ENCODE measurements around the gene ZNF860.
"Not testable (repeated sequence)": the region's sequence is repeated elsewhere in the genome, so short reads cannot be mapped to it uniquely, and the experiment has no call there.

Gene ZNF860

DNA sequence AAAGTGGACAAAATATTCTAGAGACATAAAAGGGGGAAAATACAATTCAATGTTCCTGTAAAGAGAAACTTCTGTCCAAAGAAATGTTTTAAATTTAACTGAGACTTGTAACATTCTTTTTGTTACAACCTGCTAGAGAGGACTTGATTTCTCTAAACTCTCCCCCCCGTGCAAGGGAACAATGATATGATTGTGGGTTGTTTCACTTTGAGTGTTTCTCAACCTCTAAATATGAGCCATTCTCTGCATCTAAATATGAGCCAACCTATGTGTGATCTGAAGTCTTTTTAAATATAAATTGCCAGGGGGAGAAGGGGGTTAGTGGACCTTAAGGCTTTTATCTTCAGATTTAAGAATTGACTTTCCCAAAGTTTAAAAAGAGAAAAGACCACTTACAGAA is 14.6 kb downstream of the ZNF860 start:
- no peak for DNase-seq (ENCODE audit: low spot score)

DNA sequence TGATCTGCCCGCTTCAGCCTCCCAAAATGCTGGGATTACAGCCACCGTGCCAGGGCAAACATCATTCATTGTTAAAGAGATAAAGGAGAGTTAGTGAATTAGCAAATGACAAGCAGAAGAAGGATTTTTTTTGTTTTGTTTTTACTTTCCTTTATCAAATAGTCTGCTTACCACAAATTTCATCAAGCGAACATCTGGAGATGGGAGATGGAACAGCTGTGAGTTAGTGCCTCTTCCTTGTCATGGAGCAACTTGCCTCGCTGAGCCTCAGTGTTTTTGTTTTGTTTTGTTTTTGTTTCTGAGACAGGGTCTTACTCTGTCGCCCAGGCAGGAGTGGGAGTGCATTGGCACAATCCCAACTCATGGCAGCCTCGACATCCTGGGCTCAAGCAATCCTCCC is 15.9 kb downstream of the ZNF860 start:
- DNase-seq (ENCODE audit: low spot score), result no peak

GRCh38 chr3:31999907-32000439 is 18.4 kb downstream of the ZNF860 start:
- DNase-seq (ENCODE audit: low spot score), result no peak

DNA sequence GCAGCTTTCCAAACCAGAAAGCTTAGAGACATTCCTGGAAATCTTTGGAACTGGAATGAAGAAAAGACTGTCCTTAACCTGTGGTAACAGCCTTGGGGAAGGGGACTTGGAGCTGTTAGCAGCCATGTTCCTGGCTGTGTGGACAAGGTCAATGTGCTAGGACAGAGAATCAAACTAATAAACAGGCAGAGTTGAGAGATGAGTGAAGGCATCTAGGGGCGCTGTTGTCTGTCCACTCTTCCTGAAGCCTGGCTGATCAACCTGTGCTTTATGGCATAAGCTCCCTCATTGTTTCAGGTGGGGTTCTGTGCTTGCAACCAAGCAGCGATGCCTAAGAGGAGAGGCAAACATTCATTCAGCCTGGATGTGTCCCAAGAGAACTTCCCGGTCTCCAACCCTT is 19.3 kb downstream of the ZNF860 start:
- DNase-seq (ENCODE audit: low spot score), result no peak

- no peak for DNase-seq (ENCODE audit: low spot score)
These were observed 21.2 kb downstream of the ZNF860 start for GRCh38 chr3:32002561-32003368.

- DNase-seq (ENCODE audit: low spot score), result no peak
These were observed 21.8 kb downstream of the ZNF860 start for GRCh38 chr3:32003380-32003779.

DNA sequence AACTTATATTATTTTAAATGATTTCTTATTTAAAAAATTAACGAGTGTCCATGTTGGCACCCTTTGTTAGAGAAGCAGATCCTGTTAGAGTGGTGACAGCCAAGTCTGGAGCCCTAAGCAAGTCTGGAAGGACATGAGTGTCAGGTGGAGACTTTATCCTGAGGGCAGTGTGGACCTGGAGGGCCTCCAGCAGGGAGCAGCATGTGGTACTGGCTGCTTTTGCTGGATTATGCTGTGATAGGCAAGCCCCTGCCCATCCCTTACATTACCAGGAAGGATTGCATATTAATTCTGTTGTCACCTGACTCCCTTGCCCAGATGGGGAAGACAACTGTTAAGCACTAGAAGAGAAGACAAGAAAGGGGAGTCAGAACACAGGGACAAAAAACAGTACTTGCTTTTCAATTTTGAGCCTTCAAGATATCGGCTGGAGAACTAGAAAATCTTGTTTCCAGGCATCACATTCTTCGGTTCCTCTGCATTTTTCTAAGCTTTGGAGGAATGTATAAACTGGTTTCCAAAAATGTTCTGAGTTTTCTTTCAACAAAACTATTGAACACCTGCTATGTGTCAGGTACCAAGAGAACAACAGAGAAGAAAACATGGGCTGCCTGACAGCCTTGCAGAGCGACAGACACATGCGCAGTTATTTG is 22.7 kb downstream of the ZNF860 start:
- no peak for DNase-seq (ENCODE audit: low spot score)

GRCh38 chr3:32009101-32009500 is 27.6 kb downstream of the ZNF860 start:
- no peak for DNase-seq (ENCODE audit: low spot score)

- DNase-seq (ENCODE audit: low spot score), result no peak
These were observed 28.4 kb downstream of the ZNF860 start for GRCh38 chr3:32009957-32010356.

GRCh38 chr3:32010699-32011098 is 29.1 kb downstream of the ZNF860 start:
- not testable (repeated sequence) for DNase-seq (ENCODE audit: low spot score)

- not testable (repeated sequence) for DNase-seq (ENCODE audit: low spot score)
These were observed 34.1 kb downstream of the ZNF860 start for GRCh38 chr3:32015638-32016037.

DNA sequence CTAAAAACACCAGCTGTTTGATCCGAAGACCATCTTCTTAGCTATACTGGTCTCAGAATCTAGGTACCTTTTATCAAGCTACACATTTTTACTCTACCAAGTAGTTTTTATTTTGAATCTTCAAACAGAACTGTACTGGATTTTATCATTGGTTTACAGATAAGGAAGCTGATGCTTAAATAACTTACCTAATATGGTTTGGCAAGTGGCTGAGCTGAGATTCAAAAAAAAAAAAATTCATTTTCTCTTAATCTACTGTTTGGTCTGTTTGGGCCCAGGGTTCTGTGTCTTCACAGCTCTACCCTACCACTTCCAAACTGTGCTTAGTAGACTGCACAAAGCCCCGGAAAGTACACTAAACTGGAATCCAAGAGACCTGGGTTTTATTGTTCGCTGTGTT is 35.7 kb downstream of the ZNF860 start:
- DNase-seq (ENCODE audit: low spot score), result no peak

- peak; percentile 57 for DNase-seq (ENCODE audit: low spot score)
These were observed 37.4 kb downstream of the ZNF860 start for GRCh38 chr3:32018757-32019564.

GRCh38 chr3:32021155-32021554 is 39.6 kb downstream of the ZNF860 start:
- DNase-seq (ENCODE audit: low spot score), result no peak

- no peak for DNase-seq (ENCODE audit: low spot score)
These were observed 40.2 kb downstream of the ZNF860 start for GRCh38 chr3:32021748-32022147.

GRCh38 chr3:32022947-32023346 is 41.4 kb downstream of the ZNF860 start:
- DNase-seq (ENCODE audit: low spot score), result no peak

DNA sequence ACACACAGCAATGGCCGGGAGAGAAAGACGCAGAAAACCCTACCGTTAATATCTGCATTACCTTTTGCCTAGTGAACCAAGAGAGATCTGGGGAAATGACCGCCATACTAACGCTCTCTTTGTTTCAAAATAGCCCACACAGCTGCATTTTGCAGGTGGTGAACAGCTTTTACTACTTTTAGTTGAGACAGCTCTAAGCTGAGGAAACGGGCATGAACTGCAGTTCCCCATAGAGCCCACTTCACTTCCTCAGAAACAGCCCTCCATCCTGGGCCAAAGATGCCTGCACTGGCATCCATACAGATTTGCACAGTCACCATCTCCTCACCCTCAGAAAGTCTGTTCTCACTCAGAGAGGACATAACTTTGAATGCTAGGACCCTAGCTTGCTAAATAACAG is 45.0 kb downstream of the ZNF860 start:
- DNase-seq (ENCODE audit: low spot score), result no peak

DNA sequence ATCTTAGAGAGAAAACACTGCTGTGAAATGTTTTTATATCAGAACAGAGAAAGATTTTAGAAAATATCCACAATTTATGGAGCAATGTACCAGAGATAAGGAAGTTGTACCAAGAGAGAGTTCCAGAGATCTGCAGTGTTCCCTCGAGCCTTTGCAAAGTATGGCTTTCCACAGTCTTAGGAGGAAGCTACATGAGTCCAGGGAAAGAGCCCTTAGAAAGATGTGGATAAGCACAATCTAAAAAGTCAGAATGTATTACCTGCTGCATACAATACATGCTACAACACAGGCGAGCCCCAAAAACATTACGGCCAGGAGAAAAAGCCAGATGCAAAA is 56.4 kb downstream of the ZNF860 start:
- DNase-seq (ENCODE audit: low spot score), result no peak

DNA sequence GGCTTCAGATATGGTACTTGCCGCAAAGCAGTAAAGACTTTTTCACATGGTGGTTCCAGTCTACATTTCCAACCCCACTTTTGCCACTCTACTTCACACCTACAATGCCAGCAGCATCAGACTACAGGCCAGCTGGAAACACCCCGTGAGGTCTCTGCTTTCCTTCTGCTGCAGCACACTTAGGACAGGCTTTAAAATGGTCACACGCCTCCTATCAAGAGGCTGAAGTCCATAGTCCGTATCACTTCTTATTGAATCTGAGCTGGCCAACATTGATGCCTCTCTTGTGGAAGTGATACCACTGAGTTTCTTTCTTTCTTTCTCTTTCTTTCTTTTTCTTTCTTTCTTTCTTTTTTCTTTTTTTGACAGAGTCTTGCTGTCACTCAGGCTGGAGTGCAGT is 59.8 kb downstream of the ZNF860 start:
- no peak for DNase-seq (ENCODE audit: low spot score)
